ENCODE results near the gene AFF3. TPM values are rescaled to one million over a fixed set of nuclear protein-coding genes. Genes with fewer than 3 reads are reported as not detected.
A peak's percentile ranks its signal among the peaks of the same experiment; 100 is the strongest.

AFF3 gene
- total RNA-seq, 1 experiment from 2014 or later: 8.9 TPM

GRCh38 chr2:99881901-99882591, 260.3 kb downstream of the AFF3 start:
- peak; percentile 73 for DNase-seq (ENCODE audit: low read depth)

- no peak for DNase-seq (ENCODE audit: low read depth)
Observed at GRCh38 chr2:99880964-99881294, 261.5 kb downstream of the AFF3 start.

GRCh38 chr2:99880148-99880963, 262.0 kb downstream of the AFF3 start:
- DNase-seq (ENCODE audit: low read depth): peak; percentile 94

GRCh38 chr2:99879481-99879880, 262.9 kb downstream of the AFF3 start:
- DNase-seq (ENCODE audit: low read depth): peak; percentile 55

- peak; percentile 59 for DNase-seq (ENCODE audit: low read depth)
Observed at GRCh38 chr2:99878581-99879350, 263.6 kb downstream of the AFF3 start.

GRCh38 chr2:99877963-99878362, 264.4 kb downstream of the AFF3 start:
- no peak for DNase-seq (ENCODE audit: low read depth)

GRCh38 chr2:99876956-99877355, 265.4 kb downstream of the AFF3 start:
- DNase-seq (ENCODE audit: low read depth): no peak

GRCh38 chr2:99875627-99876201, 266.7 kb downstream of the AFF3 start:
- no peak for DNase-seq (ENCODE audit: low read depth)

GRCh38 chr2:99868260-99868659, 274.1 kb downstream of the AFF3 start:
- DNase-seq (ENCODE audit: low read depth): no peak

GRCh38 chr2:99867770-99868169, 274.6 kb downstream of the AFF3 start:
- peak; percentile 79 for DNase-seq (ENCODE audit: low read depth)

GRCh38 chr2:99865818-99866676, 276.3 kb downstream of the AFF3 start:
- DNase-seq (ENCODE audit: low read depth): no peak

- no peak for DNase-seq (ENCODE audit: low read depth)
Observed at GRCh38 chr2:99864561-99865553, 277.5 kb downstream of the AFF3 start.

GRCh38 chr2:99863903-99864270, 278.5 kb downstream of the AFF3 start:
- DNase-seq (ENCODE audit: low read depth): peak; percentile 51

- DNase-seq (ENCODE audit: low read depth): peak; percentile 79
Observed at GRCh38 chr2:99863236-99863902, 279.0 kb downstream of the AFF3 start.

- no peak for DNase-seq (ENCODE audit: low read depth)
Observed at GRCh38 chr2:99862566-99862965, 279.8 kb downstream of the AFF3 start.

- peak; percentile 15 for DNase-seq (ENCODE audit: low read depth)
Observed at GRCh38 chr2:99861376-99861760, 281.0 kb downstream of the AFF3 start.

- DNase-seq (ENCODE audit: low read depth): no peak
Observed at GRCh38 chr2:99860720-99861375, 281.5 kb downstream of the AFF3 start.

GRCh38 chr2:99858951-99859596, 283.3 kb downstream of the AFF3 start:
- peak; percentile 19 for DNase-seq (ENCODE audit: low read depth)

Data from Daoy (cell line).